ENCODE measurements around the gene SKA3.
A peak's percentile ranks its signal among the peaks of the same experiment; 100 is the strongest.
"Not testable (repeated sequence)": the region's sequence is repeated elsewhere in the genome, so short reads cannot be mapped to it uniquely, and the experiment has no call there.

SKA3 gene

DNA sequence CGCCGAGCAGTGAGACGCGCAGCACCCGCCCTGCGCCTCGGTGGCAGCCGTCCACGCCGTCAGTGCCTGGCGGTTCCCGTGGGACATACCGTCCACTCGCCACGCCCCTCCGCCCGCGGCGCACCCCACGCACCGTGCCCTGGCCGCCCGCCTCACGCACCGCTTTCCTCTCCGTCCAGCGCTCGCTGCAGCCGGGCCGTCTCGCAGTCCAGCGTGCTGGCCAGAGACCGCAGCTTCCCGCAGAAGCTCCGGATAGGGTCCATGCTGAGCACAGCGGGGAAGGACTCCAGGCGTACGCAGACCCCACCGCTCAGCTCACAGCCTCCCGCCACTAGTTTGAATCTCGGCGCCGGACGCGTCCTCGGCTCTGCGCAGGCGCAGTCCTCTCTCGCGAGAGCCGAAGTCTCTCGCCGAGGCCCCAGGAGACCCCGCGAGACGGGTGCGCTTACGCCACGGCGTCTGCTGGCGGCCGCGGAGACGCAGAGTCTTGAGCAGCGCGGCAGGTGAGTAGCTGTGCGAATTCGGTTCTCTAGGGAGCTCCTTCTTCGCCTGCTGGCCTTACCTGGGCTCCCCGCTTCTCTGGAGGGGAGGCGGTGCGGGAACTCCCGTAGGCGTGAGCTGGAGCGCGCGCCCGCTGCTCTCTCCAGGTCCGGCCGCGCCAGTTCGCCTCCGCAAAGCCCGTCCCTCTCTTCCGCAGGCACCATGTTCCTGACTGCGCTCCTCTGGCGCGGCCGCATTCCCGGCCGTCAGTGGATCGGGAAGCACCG lies at the start of gene SKA3, which contains the start of gene MRPL57:
TSS of gene SKA3 (minus strand) at position 338 of the 767 bp plus-strand sequence. CDS start at position 263, 75 bp downstream.
TSS of gene MRPL57 (plus strand) at position 444 of the 767 bp plus-strand sequence. CDS start at position 703, 259 bp downstream.
- DNase-seq: peak; percentile 2 to 70

DNA sequence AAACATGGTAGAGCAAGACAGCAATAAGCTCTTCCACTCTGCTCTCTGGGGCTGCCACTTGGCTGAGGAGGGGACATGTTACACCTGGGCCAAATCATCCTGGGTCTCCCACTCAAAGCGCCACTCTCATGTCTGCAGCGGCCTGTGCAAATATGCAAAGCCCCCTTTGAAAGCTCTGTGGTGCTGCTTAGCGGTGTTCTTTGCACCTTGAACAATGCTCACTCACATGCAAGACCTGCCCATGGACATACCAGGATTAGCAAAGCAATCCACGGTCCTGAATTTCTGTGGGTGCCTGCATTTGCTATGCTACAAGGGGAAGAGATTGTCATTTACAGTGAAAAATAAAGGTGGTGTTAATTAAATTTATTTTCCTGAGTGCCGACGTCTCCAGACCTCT lies 48.7 kb upstream of the SKA3 start:
- DNase-seq: no peak

DNA sequence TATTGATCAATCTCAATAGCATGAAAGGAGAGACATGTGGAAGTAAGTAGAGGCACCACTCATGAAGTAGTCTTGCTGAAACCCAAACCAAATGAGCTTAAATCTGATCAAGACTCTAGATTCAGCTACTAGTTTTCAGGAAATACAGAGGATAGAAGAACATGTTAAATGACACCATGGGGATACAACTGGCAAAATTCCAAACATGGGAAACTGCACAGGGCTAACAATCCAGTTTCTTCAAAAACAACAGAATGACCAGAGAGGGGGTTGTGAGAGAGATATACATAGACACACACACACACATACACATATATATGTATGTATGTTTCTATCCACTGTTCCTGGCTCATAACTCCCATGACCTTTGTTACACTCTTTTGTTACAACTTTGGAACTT lies 44.9 kb upstream of the SKA3 start:
- no peak for DNase-seq

DNA sequence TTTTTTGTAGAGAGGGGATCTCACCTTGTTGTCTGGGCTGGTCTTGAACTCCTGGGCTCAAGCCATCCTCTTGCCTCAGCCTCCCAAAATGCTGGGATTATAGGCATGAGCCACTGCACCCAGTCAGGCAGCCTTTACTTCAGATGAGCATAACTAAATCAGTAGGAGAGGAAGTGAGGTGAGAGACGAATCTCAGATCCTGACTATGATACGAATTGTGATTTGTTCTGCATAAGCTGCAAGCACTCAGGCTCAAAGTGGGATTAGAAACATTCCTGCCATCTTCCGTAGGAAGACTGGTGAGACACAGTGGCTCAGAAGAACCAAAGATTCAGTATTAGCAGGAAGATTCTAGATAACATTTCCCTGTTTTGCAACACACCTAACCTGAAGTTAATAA lies 43.4 kb upstream of the SKA3 start:
- DNase-seq: not testable (repeated sequence)

DNA sequence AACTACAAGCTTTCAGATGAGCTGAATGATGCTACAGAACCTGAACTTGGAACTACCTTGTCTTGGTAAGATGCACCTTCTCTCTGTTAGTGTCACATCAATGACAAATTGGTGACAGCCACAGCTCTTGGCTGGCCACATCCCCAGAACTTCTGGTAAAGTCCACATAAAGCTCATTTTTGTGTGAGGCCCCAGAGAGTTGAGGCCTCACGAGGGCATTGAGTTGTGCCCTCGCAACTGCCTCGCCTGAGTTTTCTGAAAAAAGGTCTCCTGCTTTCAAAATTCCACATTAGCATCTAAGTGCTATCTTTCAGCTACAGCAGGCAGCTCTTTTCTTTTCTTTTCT lies 42.7 kb upstream of the SKA3 start:
- no peak for DNase-seq

DNA sequence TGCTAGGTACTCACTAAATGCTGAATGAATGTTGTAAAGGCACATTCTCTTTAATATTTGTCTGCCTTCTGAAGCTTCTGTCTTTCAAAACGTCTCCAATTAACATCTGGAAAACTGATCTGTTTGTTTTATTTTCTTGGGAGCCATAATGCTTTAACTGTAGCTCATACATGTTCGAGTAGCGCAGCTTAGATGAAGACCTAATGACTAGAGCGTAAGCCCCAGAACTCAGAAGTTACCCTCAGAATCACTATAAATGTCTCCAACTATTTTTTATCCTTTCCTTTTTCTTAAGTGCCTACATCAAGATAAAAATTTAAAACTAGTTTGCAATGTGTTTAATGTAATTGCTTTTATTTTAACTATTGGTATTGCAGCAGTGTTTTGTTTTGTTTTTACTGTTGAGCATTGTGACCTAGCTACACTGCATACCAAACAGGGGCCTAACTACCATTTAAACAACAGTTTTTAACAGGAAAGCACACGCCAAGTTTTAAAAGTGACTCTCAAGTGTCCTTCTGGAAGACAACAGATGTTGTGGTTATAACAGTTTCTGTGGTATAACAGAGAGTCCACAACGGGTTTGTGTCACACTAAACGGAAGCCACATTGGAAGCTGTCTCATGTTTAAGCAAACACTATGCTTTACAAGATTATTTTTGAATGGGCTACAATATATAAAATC lies 42.1 kb upstream of the SKA3 start:
- DNase-seq: no peak

DNA sequence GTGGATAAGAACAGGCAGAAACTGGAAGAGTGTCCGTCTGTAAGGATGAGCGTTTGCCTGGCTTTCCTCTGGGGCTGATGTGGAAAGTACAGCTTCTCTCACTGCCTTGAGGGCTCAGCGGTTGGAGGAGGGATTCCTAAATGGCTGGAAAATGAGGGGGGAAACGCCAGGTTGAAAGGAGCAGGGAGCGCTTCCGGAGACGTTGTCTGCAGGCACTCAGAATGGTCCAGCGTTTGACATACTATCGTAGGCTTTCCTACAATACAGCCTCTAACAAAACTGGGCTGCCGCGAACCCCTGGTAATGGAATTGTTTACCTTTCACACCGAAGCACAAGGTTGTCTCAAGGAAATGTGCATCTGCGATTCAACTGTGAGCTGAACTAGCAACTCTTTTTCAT lies 40.0 kb upstream of the SKA3 start:
- no peak for DNase-seq

DNA sequence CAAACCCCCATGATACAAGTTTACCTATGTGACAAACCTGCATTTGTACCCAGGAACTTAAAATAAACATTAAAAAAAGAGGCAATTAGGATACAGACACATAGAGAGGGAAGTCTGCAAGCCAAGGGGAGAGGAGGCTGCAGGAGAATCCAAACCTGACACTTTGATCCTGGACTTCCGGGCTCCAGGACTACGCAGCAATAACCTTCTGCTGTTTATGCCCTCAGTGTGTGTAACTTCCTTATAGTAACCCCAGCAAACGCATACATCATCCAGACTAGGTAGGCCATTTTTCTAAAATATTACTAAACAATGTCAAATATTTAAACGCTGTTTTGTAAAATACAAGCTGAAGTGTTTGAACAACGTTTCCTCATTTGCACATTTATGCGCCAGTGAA lies 39.1 kb upstream of the SKA3 start:
- DNase-seq: not testable (repeated sequence)

DNA sequence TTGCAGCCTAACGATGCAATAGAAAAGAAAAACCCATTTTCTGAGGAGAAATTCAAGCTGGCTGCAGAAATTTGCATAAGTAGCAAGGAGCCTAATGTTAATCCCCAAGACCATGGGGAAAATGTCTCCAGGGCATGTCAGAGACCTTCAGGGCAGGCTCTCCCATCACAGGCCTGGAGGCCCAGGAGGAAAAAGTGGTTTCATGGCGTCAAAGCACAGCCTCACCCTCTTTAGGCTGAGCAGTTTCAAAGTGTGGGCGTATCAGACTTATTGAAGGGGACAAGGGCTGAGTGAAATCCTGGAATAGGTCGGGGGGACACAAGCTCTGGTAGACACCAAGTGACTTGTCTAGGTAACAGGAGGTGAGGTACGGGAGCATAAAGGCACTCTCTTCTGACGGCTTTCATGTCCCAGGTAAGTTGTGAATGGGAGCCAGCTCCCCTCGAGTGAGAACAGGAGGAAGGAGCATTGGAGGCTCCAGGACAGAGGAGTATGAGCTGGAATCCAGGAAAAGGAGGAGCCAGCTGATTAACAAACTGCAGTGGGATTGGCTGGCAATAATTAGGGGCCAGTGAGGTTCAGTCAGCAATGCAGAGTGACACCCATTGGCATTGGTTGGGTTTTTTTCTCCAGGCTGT lies 35.9 kb upstream of the SKA3 start:
- no peak for DNase-seq

DNA sequence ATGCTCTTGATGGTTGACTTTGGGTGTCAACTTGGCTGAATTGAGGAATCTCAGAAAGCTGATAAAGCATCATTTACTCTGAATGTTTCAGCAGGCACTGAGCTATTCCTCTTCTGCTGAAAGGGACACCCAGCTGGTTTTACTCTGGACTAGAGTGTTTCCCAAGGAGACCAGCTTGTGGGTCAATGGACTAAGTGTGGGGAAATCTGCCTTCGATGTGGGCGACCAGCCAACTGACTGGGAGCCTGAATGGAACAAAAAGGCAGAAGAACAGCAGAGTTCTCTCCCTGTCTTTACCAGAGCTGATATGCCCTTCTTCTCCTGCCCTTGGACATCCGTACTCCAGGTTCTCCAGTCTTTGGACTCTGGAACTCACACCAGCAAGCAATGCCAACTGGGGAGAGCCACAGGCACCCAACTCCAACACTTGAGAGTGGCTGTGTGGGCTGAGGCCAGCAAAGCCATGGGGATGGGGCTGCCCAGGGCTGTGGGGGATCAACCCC lies 32.4 kb upstream of the SKA3 start:
- DNase-seq: no peak

DNA sequence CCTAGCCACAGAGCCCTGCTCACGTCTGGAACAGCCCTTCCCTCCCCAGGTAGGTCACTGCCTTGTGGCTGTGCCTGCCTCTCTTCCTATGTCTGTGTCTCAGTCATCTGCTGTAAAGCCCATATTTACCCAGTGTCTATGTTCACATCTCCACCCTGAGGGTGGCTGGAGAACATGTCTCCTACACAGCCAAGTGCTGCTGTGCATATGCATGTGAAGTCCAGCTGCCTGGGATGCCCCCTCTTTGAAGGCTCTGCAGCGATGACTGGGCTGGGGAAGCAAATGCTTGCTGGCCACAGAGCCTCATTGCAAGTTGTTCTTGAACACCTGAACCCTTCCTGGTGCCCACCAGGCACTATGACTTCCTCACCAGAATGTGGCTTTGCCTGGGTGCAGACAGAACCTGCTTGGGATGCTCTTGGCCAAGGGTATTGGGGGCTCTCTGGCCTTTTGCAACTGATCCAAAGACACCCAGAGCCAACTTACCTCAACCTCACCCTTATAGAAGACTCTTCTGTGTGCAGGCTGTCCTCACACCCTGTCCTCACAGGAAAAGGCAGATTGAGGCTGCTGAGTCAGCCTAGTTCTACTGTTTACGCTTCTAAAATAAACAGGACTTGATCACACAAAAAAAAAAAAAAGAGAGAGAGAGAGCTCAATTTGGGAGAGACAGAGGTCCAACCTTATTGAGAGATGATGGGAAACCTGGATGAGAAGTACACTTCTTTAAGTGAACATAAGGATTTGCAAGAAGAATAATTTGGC lies 26.6 kb upstream of the SKA3 start:
- DNase-seq: no peak

DNA sequence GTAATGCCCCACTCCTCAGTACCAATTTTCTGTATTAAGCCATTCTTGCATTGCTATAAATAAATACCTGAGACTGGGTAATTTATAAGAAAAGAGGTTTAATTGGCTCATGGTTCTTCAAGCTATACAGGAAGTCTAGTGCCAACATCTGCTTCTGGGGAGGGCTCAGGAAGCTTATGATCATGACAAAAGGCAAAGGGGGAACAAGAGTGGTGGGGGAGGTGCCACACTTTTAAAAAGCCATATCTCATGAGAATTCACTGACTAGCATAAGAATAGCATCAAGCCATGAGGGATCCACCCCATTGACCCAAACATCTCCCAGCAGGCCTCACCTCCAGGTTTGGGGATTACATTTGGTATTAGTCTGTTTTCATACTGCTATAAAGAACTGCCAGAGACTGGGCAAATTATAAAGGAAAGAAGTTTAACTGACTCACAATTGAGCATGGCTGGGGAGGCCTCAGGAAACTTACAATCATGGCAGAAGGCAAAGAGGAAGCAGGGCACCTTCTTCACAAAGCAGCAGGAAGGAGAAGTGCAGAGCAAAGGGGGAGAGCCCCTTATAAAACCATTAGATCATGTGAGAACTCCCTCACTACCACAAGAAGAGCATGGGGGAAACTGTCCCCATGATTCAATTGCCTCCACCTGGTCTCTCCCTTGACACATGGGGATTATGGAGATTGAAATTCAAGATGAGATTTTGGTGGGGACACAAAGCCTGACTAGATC lies 25.3 kb upstream of the SKA3 start:
- not testable (repeated sequence) for DNase-seq

DNA sequence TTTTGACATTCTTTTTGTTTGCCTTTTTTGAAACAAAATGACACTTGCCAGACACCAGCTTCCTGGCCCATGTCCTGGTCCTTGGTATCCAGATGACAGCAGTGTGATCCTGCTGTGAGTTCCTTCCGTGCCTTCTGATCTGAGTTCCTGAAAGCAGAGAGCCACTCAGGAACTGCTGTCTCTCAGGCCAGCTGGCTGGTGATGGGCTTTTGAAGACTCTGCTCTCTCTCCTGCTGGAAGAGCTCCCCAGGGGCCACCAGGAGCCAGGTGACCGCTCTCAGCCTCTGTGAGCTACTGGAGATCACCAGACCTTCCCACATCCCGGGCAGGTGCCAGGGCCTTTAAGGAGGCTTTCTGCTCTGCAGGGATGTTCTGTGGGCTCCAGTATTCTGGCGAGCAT lies 22.0 kb upstream of the SKA3 start:
- DNase-seq: not testable (repeated sequence)

DNA sequence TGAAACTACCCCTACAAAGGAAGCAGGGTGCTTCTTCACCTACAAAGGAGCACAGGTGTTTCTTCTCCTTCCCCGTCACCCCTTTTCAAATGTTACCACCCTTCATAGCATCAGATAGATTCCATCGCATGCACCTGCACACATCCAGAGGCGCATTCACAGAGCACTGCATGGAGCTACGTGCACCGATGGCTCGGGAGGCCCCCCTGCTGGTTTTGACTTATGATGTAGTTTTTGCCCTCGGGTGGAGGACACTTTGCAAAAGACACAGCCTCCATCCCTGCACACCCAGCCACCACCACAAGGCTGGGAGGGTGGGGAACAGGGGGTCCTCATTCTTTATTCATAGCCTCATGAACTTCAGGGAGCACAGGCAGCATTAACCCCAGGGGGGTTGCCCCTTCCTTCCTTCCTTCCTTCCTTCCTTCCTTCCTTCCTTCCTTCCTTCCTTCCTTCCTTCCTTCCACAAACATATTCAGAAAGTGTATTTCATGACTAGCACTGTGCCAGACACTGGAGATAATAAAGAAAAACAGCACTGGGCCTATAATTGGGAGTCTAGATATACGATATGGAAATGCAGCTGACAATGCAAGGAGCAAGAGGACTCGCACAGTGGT lies 21.4 kb upstream of the SKA3 start:
- not testable (repeated sequence) for DNase-seq

DNA sequence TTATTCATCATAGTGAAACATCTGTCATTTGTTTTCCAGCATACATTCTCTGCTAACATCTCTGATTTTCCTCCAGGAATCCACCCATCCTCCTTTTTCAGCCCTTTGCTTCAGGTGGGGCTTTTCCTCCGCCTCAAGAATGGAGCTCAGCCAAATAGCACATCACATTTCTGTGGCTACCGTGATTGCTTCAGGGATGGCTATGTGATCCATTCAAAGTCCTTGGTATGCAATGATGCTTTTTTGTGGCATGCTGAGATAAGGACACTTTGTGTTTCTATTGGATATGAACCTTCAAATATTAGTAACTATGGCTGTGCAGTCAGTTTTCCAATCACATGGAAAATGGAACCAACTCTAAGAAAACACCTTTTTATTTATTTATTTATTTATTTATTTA lies 18.4 kb upstream of the SKA3 start:
- DNase-seq: not testable (repeated sequence)

DNA sequence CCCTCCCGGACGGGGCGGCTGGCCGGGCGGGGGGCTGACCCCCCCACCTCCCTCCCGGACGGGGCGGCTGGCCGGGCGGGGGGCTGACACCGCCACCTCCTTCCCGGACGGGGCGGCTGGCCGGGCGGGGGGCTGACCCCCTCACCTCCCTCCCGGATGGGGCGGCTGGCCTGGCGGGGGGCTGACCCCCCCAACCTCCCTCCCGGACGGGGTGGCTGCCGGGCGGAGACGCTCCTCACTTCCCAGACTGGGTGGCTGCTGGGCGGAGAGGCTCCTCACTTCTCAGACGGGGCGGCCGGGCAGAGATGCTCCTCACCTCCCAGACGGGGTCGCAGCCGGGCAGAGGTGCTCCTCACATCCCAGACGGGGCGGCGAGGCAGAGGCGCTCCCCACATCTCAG lies 10.1 kb upstream of the SKA3 start:
- not testable (repeated sequence) for DNase-seq

DNA sequence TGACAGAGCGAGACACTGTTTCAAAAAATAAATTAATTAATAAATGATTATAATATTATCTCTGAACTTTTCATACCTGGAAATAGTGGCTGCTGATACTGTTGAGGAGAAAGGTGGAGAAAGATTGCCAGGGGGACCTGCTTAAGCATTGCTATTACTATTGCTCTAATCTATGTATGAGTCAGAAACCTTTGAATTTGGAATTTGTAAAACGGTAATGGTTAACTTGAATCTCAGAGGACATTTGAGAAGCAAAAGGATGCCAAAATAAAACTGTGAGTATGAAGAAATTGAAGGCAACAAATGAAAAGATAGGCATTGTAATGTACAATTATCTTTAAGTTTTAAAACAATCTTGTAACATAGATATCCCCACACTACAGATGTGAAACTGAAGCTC lies 5.3 kb upstream of the SKA3 start:
- DNase-seq: no peak

DNA sequence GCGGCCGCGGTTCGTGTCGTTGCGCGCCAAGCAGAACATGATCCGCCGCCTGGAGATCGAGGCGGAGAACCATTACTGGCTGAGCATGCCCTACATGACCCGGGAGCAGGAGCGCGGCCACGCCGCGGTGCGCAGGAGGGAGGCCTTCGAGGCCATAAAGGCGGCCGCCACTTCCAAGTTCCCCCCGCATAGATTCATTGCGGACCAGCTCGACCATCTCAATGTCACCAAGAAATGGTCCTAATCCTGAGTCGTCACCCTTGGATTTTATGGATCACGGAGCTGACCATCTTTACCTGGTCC lies 581 bp upstream of the SKA3 start:
- DNase-seq: no peak

DNA sequence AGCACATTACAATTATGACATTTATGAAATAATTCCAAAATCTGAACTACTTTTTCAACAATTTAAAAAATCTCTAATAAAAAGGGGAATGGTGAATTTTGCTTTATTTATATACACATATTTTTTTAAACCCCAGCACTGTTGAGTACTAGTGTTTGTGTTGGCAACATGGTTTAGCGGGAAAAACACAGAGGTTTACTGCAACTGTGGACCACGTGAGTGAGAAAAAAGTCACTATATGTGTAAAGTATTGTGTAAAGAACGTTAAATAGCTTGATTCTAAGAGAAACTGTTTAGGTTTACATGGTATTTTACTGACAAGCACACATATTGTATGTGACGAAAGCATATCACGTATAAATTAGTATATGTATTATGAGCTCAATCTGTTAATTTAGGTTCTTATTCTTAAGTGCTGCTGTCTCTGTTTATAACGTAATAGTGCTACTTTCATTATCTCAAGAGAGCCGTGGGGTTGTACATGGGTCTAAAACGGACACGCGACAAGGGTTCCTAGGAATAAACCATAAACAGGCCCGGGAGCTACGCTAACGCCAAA lies 617 bp downstream of the SKA3 start:
- DNase-seq: no peak

DNA sequence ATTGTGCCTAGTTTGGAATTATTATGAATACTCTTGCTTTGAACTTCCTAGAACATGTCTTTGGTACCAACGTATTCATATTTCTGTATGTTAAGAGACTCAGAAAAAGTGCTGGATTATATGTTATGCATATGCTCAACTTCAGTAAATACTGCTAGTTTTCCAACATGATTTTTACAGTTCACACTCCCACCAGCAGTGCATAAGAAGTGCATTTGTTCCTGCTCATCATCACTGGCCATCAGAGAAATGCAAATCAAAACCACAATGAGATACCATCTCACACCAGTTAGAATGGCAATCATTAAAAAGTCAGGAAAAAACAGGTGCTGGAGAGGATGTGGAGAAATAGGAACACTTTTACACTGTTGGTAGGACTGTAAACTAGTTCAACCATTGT lies 2.6 kb downstream of the SKA3 start:
- not testable (repeated sequence) for DNase-seq

DNA sequence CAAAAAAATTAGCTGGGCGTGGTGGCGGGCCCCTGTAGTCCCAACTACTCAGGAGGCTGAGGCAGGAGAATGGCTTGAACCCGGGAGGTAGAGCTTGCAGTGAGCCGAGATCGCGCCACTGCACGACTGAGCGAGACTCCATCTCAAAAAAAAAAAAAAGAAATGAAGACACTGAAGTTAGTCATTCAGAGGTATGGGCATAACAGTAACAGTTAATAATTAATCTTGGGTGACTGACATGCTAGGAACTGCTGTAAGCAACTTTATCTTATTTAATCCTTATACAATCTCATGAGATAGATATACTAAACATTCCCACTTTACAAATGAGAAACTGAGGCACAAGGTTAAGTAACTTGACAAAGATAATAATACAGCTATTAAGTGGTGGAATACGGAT lies 4.9 kb downstream of the SKA3 start:
- DNase-seq: no peak

DNA sequence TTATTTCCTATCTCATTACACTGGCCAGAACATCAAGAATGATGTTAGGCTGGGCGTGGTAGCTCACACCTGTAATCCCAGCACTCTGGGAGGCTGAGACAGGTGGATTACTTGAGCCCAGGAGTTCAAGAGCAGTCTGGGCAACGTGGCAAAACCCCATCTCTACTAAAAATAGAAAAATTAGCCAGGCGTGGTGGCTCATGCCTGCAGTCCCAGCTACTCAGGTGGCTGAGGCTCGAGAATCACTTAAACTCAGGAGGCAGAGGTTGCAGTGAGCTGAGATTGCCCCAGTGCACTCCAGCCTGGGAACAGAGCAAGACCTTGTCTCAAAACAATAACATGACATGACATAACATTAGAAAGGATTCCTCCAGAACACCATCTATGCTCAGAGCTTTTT lies 10.7 kb downstream of the SKA3 start:
- DNase-seq: not testable (repeated sequence)
